DOHH2 (cell line): ENCODE measurements around the gene GSKIP.

ENCODE experiments used
- H3F3A ChIP-seq: fragments of 200-600 bp; sonication (generic), shearing (Covaris generic); 2 replicates; pipeline ENCODE4 v1.6.0; 2016; ENCODE audit warnings: antibody characterized with exemption, mild to moderate bottlenecking; ENCODE audit not compliant: control insufficient read depth, insufficient read depth
- H3K27ac ChIP-seq: fragments of 200-600 bp; sonication (generic); 2 replicates; pipeline ENCODE4 v1.5.1; 2014; ENCODE audit warnings: low read depth, mild to moderate bottlenecking, low read length, moderate library complexity
- H3K27me3 ChIP-seq: fragments of 200-600 bp; sonication (generic); 2 replicates; pipeline ENCODE4 v1.6.1; 2014; ENCODE audit warnings: mild to moderate bottlenecking, low read length, mixed read lengths; ENCODE audit not compliant: control insufficient read depth
- H3K36me3 ChIP-seq: fragments of 200-600 bp; sonication (generic); 2 replicates; pipeline ENCODE4 v1.6.1; 2014; ENCODE audit warnings: mild to moderate bottlenecking, low read length, moderate library complexity, mixed read lengths; ENCODE audit not compliant: control insufficient read depth
- H3K4me1 ChIP-seq: fragments of 200-600 bp; sonication (generic); 2 replicates; pipeline ENCODE4 v1.6.1; 2014; ENCODE audit warnings: mild to moderate bottlenecking, low read length, mixed read lengths; ENCODE audit not compliant: control insufficient read depth
- H3K4me2 ChIP-seq: fragments of 200-600 bp; sonication (generic); 2 replicates; pipeline ENCODE4 v1.6.0; 2014; ENCODE audit warnings: mild to moderate bottlenecking, low read length, moderate library complexity
- H3K4me3 ChIP-seq: fragments of 200-600 bp; sonication (generic); 2 replicates; pipeline ENCODE4 v1.5.1; 2014; ENCODE audit warnings: mild to moderate bottlenecking, low read length, mixed read lengths
- H3K79me2 ChIP-seq: fragments of 200-600 bp; sonication (generic); 2 replicates; pipeline ENCODE4 v1.6.1; 2014; ENCODE audit warnings: mild to moderate bottlenecking, low read length, mixed read lengths; ENCODE audit not compliant: control insufficient read depth
- H3K9me2 ChIP-seq: fragments of 200-600 bp; sonication (generic); replicated peaks from 2 replicates; pipeline ENCODE4 v1.6.1; 2014; ENCODE audit warnings: mild to moderate bottlenecking, low read length, mixed read lengths; ENCODE audit not compliant: control insufficient read depth
- H3K9me3 ChIP-seq: fragments of 200-600 bp; sonication (generic); 2 replicates; pipeline ENCODE4 v1.6.1; 2014; ENCODE audit warnings: antibody characterized with exemption, low read length, mixed read lengths; ENCODE audit not compliant: control insufficient read depth, insufficient read depth
- H4K20me1 ChIP-seq: fragments of 200-600 bp; sonication (generic); 2 replicates; pipeline ENCODE4 v1.6.0; 2014; ENCODE audit warnings: low read depth, mild to moderate bottlenecking, antibody characterized with exemption, low read length, moderate library complexity; ENCODE audit not compliant: control insufficient read depth, insufficient read depth
- CTCF ChIP-seq: fragments of 200-600 bp; sonication (generic); IDR thresholded peaks from one replicate; pipeline ENCODE4 v1.5.1; 2014; ENCODE audit warnings: antibody characterized with exemption, mild to moderate bottlenecking, low read depth, low read length; ENCODE audit not compliant: poor library complexity, severe bottlenecking
- EZH2phosphoT487 ChIP-seq: fragments of 200-600 bp; sonication (generic); IDR thresholded peaks from 2 replicates; pipeline ENCODE4 v1.6.1; 2017; ENCODE audit warnings: borderline replicate concordance, mild to moderate bottlenecking, antibody characterized with exemption, low read length, moderate library complexity, mixed read lengths

The GSKIP gene

DNA sequence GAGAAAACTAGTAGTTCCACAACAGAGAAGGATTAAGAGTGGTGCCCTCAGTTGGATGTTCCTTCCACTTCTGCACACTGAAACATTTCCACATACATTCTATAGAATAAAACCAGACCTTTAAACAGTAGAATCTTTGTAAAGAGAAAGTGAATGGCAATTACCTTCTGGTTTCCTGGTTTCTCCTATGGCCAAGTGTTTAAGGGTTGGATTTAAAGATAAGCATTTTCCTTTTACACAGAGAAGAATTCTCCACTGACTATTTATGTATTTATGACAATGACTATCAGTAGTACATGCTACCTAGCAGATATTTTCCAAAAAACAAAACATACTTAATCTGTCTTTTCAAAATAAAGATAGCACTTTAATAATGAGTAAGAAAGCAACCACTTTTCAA, 3.4 kb upstream of the GSKIP start:
- H3K4me2 ChIP-seq: peak overlapping the region; percentile 92; the same call in 1 of the 2 replicates
- no peaks in the 10 kb centered on the region for H3F3A ChIP-seq
- no peak overlapping the region for H3K4me3 ChIP-seq
- no peaks in the 10 kb centered on the region for H3K9me2 ChIP-seq
- no peaks in the 10 kb centered on the region for H3K9me3 ChIP-seq
- TF ChIP-seq EZH2phosphoT487 (no peak), CTCF (no peak)
- peaks cover 26% of the 10 kb centered on the region for H3K4me1 ChIP-seq
- no peaks in the 10 kb centered on the region for H3K27me3 ChIP-seq
- H4K20me1 ChIP-seq: peaks cover 7% of the 10 kb centered on the region; the same call in 1 of the 2 replicates
- H3K36me3 ChIP-seq: peaks cover 12% of the 10 kb centered on the region
- peaks cover 91% of the 10 kb centered on the region for H3K79me2 ChIP-seq
- no peak overlapping the region for H3K27ac ChIP-seq

DNA sequence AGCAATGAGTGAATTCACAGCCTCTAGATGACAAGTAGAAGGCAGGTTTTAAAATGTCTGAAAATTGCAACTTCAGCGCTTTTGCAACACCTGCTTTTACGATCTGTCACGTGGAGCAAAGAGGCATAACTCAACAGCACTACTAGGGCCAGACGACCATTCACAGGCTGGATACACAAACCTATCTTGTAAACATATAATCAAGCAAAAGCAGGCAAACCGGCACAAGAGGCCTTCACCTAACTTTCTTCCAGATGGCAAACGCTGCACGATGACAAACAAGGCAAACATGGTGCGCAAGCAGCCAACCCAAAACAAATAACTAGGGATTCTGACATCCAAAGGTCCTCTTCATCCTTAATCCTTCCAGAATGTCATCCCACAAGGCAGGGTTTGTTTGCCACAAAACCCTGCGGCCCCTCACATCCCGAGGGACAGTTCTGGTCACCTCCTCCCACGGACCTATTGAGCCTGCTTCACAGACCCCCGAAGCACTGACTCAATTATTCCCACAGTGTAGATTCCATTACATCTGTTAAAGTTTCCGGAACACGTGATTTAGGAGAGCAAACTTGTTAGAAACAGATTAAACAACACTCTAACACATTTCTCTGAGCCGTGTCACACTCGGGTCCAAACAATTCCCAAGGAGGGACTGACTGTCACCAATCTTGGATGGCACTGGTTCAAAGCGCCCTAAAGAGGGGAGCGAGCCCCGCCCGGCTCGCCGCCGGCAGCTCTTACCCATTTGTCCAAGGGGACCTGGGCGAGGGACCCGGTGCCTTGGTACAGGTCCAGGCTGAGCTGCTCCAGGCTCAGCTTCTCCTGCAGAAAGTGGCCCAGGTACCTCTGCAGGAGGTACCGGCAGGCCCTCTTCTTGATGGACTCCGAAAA, 1.0 kb upstream of the GSKIP start:
- H3K4me2 ChIP-seq: peak overlapping the region; percentile 92
- peaks cover 7% of the 10 kb centered on the region; the same call in 1 of the 2 replicates for H4K20me1 ChIP-seq
- H3F3A ChIP-seq: no peaks in the 10 kb centered on the region
- TF ChIP-seq CTCF (no peak), EZH2phosphoT487 (no peak)
- no peaks in the 10 kb centered on the region for H3K9me2 ChIP-seq
- H3K79me2 ChIP-seq: peaks cover 88% of the 10 kb centered on the region
- no peaks in the 10 kb centered on the region for H3K27me3 ChIP-seq
- peaks cover 27% of the 10 kb centered on the region for H3K4me1 ChIP-seq
- no peaks in the 10 kb centered on the region for H3K9me3 ChIP-seq
- H3K36me3 ChIP-seq: peaks cover 9% of the 10 kb centered on the region
- H3K27ac ChIP-seq: peak overlapping the region; percentile 70
- peak overlapping the region; percentile 84 for H3K4me3 ChIP-seq

DNA sequence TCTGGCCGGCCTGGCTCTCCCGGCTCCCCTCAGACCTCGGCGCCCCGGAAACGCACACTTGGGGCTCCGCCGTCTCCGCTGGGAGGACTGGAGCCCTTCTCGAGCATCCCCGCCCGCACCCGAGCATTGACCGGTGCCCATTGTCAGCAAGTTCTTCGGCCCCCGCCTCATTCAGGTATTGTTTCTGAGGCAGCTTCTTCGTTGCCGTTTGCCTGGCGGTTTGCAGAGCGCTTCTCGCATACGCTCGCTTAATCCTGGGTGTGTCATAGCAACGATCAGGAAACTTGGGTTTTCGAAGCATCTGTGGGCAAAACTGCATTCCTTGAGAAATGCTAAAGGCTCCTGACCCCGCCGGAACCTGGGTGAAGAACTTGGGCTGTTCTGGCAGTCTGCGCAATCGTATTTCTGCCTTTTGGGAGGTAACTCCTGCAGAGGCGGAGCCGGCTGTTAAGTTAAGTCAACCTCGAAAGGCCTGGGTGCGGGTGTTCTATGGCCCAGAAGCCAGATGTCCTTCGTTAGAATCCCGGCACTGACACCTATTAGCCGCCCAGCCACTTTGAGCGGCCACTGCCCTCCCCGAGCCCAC, 518 bp downstream of the GSKIP start:
- H3K9me2 ChIP-seq: no peaks in the 10 kb centered on the region
- H3K4me3 ChIP-seq: peak overlapping the region; percentile 84
- no peaks in the 10 kb centered on the region for H3K27me3 ChIP-seq
- H3K4me2 ChIP-seq: peak overlapping the region; percentile 91
- TF ChIP-seq CTCF: no peak
- TF ChIP-seq EZH2phosphoT487: no peak
- H3K4me1 ChIP-seq: peaks cover 27% of the 10 kb centered on the region
- peak overlapping the region; percentile 4; the same call in 1 of the 2 replicates for H3K27ac ChIP-seq
- peaks cover 9% of the 10 kb centered on the region for H3K36me3 ChIP-seq
- H4K20me1 ChIP-seq: peaks cover 7% of the 10 kb centered on the region; the same call in 1 of the 2 replicates
- peaks cover 86% of the 10 kb centered on the region for H3K79me2 ChIP-seq
- no peaks in the 10 kb centered on the region for H3K9me3 ChIP-seq
- no peaks in the 10 kb centered on the region for H3F3A ChIP-seq
